HG02943 (cell line): Measurements from ENCODE around the gene HNF1A.

Experiments used
- ATAC-seq: cut with Tn5 transposase; IDR thresholded peaks from one replicate; pipeline ENCODE4 v1.9.1; 2021; ENCODE audit warnings: mild to moderate bottlenecking, low read depth, moderate library complexity; ENCODE audit not compliant: unreplicated experiment

The HNF1A gene

GRCh38 chr12:120983759-120984158 is 5.4 kb downstream of the HNF1A start:
- ATAC-seq: no peak

- no peak for ATAC-seq
Measured at GRCh38 chr12:120984351-120984898, 6.1 kb downstream of the HNF1A start.

- no peak for ATAC-seq
Measured at GRCh38 chr12:120988234-120988633, 9.9 kb downstream of the HNF1A start.

- ATAC-seq: no peak
Measured at GRCh38 chr12:120988658-120989057, 10.3 kb downstream of the HNF1A start.

- ATAC-seq: no peak
Measured at GRCh38 chr12:120989687-120990086, 11.3 kb downstream of the HNF1A start.

GRCh38 chr12:120990487-120991055 is 12.2 kb downstream of the HNF1A start:
- no peak for ATAC-seq

- ATAC-seq: no peak
Measured at GRCh38 chr12:120991965-120992364, 13.6 kb downstream of the HNF1A start.

- ATAC-seq: no peak
Measured at GRCh38 chr12:120992989-120993388, 14.6 kb downstream of the HNF1A start.

GRCh38 chr12:120993496-120993895 is 15.2 kb downstream of the HNF1A start:
- ATAC-seq: no peak

GRCh38 chr12:120994059-120994458 is 15.7 kb downstream of the HNF1A start:
- no peak for ATAC-seq

- no peak for ATAC-seq
Measured at GRCh38 chr12:120994589-120995337, 16.4 kb downstream of the HNF1A start.

GRCh38 chr12:120996133-120996746 is 17.9 kb downstream of the HNF1A start:
- no peak for ATAC-seq

- ATAC-seq: no peak
Measured at GRCh38 chr12:120997448-120997847, 19.1 kb downstream of the HNF1A start.

GRCh38 chr12:120998435-120998834 is 20.1 kb downstream of the HNF1A start:
- ATAC-seq: no peak

- ATAC-seq: no peak
Measured at GRCh38 chr12:120999191-121000120, 21.1 kb downstream of the HNF1A start.

GRCh38 chr12:121000530-121000929 is 22.2 kb downstream of the HNF1A start:
- no peak for ATAC-seq

GRCh38 chr12:121001060-121001459 is 22.7 kb downstream of the HNF1A start:
- no peak for ATAC-seq

GRCh38 chr12:121001841-121002483 is 23.6 kb downstream of the HNF1A start:
- ATAC-seq: no peak

- no peak for ATAC-seq
Measured at GRCh38 chr12:121003650-121004049, 25.3 kb downstream of the HNF1A start.

GRCh38 chr12:121004253-121004815 is 26.0 kb downstream of the HNF1A start:
- no peak for ATAC-seq
